ENCODE data around the gene SRC.

Gene SRC

DNA sequence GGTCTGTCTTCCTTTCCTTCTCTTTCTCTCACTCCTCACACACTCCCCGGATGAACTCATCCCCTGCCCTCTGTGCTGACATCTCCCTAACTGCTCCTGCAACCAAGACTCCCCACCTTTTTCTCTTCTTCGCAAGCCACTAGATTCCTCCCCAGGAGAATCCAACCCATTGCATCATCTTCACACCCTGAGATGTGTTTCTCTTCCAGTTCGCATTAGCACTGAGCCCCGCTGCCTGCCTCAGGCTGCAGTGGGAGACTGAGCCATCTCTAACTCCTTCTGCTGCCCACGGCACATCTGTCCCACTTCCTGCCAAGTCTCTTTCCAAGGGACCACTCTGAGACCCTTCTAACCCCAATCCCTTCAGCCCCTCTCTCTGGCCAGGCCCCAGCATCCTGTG lies 107.9 kb downstream of the SRC start:
- no peak overlapping the region for H3K4me3 ChIP-seq (ENCODE audit: low read depth, low read length, poor library complexity, severe bottlenecking)
- H3K9me3 ChIP-seq (ENCODE audit: low read length), result peaks cover 2% of the 10 kb centered on the region; the same call in 1 of the 2 replicates
- H3K79me2 ChIP-seq (ENCODE audit: insufficient read depth, low read length), result no peaks in the 10 kb centered on the region
- TF ChIP-seq EZH2 (IDR thresholded peaks at IDR 0.05; ENCODE audit: borderline replicate concordance, low read length), result no peak
- TF ChIP-seq, protein P1, sequence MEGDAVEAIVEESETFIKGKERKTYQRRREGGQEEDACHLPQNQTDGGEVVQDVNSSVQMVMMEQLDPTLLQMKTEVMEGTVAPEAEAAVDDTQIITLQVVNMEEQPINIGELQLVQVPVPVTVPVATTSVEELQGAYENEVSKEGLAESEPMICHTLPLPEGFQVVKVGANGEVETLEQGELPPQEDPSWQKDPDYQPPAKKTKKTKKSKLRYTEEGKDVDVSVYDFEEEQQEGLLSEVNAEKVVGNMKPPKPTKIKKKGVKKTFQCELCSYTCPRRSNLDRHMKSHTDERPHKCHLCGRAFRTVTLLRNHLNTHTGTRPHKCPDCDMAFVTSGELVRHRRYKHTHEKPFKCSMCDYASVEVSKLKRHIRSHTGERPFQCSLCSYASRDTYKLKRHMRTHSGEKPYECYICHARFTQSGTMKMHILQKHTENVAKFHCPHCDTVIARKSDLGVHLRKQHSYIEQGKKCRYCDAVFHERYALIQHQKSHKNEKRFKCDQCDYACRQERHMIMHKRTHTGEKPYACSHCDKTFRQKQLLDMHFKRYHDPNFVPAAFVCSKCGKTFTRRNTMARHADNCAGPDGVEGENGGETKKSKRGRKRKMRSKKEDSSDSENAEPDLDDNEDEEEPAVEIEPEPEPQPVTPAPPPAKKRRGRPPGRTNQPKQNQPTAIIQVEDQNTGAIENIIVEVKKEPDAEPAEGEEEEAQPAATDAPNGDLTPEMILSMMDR (IDR thresholded peaks at IDR 0.05; ENCODE audit: low read length), result no peak
- H3F3A ChIP-seq (ENCODE audit: insufficient read depth, low read length), result no peaks in the 10 kb centered on the region
- H2AFZ ChIP-seq (ENCODE audit: low read length), result no peak overlapping the region
- no peaks in the 10 kb centered on the region for H4K20me1 ChIP-seq (ENCODE audit: insufficient read depth, low read length)
- no peaks in the 10 kb centered on the region for H3K9me2 ChIP-seq (ENCODE audit: low read depth, low read length)
- H3K27ac ChIP-seq (ENCODE audit: low read depth, low read length, poor library complexity, severe bottlenecking), result no peak overlapping the region
- H3K4me1 ChIP-seq (ENCODE audit: insufficient read depth, low read length, severe bottlenecking), result no peaks in the 10 kb centered on the region
- H3K36me3 ChIP-seq (ENCODE audit: insufficient read depth, low read length), result no peaks in the 10 kb centered on the region
- H3K9ac ChIP-seq (ENCODE audit: low read length), result no peak overlapping the region
- no peak overlapping the region for H3K4me2 ChIP-seq (ENCODE audit: low read length)
- H3K27me3 ChIP-seq (ENCODE audit: insufficient read depth, low read length), result no peaks in the 10 kb centered on the region

DNA sequence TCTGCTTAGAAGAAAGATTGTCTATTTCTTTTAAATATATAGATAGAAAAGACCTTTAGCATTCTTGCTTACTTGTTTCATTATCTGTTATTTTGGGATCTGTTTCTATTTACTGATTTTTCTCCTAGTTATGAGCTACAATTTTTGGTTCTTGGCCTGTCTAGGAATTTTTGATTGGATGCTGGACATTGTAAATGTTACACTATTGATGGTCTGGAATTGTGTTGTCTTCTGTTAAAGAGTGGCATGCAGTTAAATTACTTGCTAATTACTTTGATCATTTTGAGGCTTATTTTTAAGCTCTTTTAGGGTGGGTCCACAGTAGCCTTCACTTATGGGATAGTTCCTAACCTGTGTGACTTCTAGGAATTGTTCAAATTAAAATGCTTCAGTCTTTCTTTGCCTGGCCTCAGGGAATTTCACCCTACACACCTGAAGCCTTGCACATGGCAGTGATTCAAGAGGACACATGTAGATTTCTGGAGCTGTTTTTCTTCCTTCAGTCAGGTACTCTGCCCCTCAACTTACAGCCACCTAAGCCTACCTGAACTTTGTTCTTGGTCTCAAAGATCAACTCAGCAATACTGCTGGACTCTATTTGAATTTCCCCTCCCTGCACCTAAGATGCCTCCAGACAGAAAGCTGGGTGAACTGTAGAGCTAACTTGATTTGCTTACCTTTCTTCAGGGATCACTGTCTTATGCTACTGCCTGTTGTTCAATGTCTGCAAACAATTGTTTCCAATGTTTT lies 108.9 kb downstream of the SRC start:
- no peak overlapping the region for H3K27ac ChIP-seq (ENCODE audit: low read depth, low read length, poor library complexity, severe bottlenecking)
- peaks cover 2% of the 10 kb centered on the region; the same call in 1 of the 2 replicates for H3K9me3 ChIP-seq (ENCODE audit: low read length)
- no peaks in the 10 kb centered on the region for H3K27me3 ChIP-seq (ENCODE audit: insufficient read depth, low read length)
- H3K9me2 ChIP-seq (ENCODE audit: low read depth, low read length), result no peaks in the 10 kb centered on the region
- H3K4me1 ChIP-seq (ENCODE audit: insufficient read depth, low read length, severe bottlenecking), result no peaks in the 10 kb centered on the region
- H3K36me3 ChIP-seq (ENCODE audit: insufficient read depth, low read length), result no peaks in the 10 kb centered on the region
- no peaks in the 10 kb centered on the region for H3F3A ChIP-seq (ENCODE audit: insufficient read depth, low read length)
- no peaks in the 10 kb centered on the region for H4K20me1 ChIP-seq (ENCODE audit: insufficient read depth, low read length)
- no peak overlapping the region for H3K9ac ChIP-seq (ENCODE audit: low read length)
- no peak overlapping the region for H2AFZ ChIP-seq (ENCODE audit: low read length)
- no peak overlapping the region for H3K4me3 ChIP-seq (ENCODE audit: low read depth, low read length, poor library complexity, severe bottlenecking)
- no peak overlapping the region for H3K4me2 ChIP-seq (ENCODE audit: low read length)
- no peaks in the 10 kb centered on the region for H3K79me2 ChIP-seq (ENCODE audit: insufficient read depth, low read length)
- TF ChIP-seq, protein P1 (IDR thresholded peaks at IDR 0.05; ENCODE audit: low read length), result no peak
- no peak for TF ChIP-seq EZH2 (IDR thresholded peaks at IDR 0.05; ENCODE audit: borderline replicate concordance, low read length)

Measured in OCI-LY1 (cell line).